Lower leg skin (tissue), 4 donors: Measurements from ENCODE around the gene TCF7L1. TPM values are rescaled to one million over a fixed set of nuclear protein-coding genes. Genes with fewer than 3 reads are reported as not detected.

Experiments used
- DNase-seq, 2 donors: peaks; one replicate each; pipeline ENCODE4 v3.0.0-alpha.2; 2019; ENCODE audit warnings: low spot score in 2 of 2
- H3K4me3 ChIP-seq: fragments of 200-600 bp; sonication (generic); 2 replicates; pipeline ENCODE4 v1.5.1; 2017; ENCODE audit warnings: mild to moderate bottlenecking, low read depth; ENCODE audit not compliant: poor library complexity, severe bottlenecking
- CTCF ChIP-seq, 3 donors: fragments of 450-650 bp; IDR thresholded peaks; one replicate each; pipeline ENCODE4 v1.5.1; 2016; ENCODE audit warnings: antibody characterized with exemption in 3 of 3, mild to moderate bottlenecking in 3 of 3, moderate library complexity in 2 of 3
- POLR2A ChIP-seq, 2 donors: fragments of 450-650 bp; IDR thresholded peaks; one replicate each; pipeline ENCODE4 v1.6.1; 2016 to 2017; ENCODE audit warnings: antibody characterized with exemption in 2 of 2, mild to moderate bottlenecking in 1 of 2, moderate library complexity in 1 of 2
- WGBS, 2 donors: methylation state at CpG; one replicate each; pipeline ENCODE4 v1.1.5; 2018; 5-methylcytosine and 5-hydroxymethylcytosine counted together
- intact Hi-C: fragments of 100-400 bp; cut with DNase I; formaldehyde crosslinking; loops from one replicate; pipeline ENCODE4 v1.15.0; 2023; ENCODE audit warnings: low total_unique reads
- total RNA-seq, 4 donors: library from RNA; depleted of rRNA; stranded (reverse); fragments of >200 nt; gene quantifications; one replicate each; pipeline ENCODE4 v1.1.0, GENCODE V29; 2016

Gene TCF7L1
- total RNA-seq, 4 donors from 2014 or later, result 0.67 to 4.8 (median 1.9) TPM

DNA sequence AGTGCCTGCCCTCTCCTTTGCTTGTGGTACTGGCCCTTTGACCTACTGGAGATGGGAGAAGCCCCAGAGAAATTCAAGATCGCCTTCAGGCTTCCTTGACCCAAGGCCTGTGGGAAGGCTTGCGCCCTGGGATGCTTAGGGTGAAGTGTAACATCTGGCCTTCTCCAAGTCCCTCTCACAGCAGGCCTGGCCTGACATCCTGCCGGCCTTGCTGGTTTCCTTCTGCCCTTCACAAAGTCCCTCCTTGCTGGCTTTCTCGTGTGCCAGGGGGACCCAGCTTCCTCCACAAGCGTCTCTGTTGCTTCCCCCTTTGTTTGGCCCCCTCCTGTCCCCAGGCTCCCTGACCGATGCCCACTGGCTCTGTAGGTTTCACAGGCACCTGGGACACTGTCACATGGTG, 26.4 kb downstream of the TCF7L1 start:
- TF ChIP-seq POLR2A (IDR thresholded peaks at IDR 0.05), result no peak
- TF ChIP-seq CTCF (IDR thresholded peaks at IDR 0.05), result no peak
- no peak overlapping the region for H3K4me3 ChIP-seq
- 78 to 85% methylated on average over 6 of the region's 6 CpGs for WGBS, 2 donors
- intact Hi-C loops, result no loop called here
- DNase-seq, result no peak

DNA sequence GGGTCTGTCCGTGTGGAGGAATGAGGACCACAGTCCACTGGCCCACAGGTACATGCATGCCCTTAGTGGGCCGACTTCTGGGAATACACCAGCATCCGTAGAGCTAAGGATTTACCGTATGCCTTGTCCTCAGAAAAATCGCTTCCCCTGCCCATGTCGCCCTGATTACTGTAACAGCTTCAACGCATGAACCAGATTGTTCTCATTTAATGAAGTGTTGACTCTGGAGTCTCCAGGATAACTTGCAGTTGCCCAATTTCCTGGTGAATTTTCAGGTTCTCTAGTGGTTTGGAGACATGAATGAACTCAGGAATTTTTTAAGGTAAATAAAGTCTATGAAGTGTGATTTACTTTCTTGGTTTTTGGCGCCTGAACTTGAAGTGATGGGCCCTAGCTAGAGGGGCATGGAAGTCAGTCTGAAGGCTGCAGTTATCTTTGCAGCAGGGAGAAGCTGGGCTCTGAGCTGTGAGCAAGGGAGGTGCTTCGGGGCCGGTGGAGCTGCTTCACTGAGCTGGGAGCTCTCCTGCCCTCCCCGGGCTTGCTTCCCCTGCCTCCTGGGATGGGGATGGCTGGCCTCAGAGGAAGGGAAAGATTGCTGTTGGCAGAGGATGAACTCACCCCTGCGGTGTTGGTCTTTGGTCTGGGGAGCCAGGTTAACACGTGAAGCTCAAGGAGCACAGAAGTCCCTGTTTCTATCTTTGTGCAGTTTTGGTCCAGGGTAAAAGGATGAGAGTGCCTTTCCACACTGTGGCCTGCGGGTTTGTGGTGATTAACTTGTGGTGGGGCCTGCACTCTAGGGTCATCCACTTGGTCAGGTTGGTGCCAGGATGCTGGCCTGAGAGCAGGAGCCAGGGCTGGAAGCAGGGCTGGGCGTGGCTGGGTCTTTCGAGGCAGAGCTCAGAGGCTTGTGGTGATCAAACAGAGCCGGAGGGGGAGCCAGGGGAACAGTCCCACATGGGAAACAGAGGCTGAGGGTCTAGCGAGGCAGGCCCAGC, 28.1 kb downstream of the TCF7L1 start:
- WGBS, 2 donors, result 66 to 69% methylated on average over 16 to 18 of the region's 18 CpGs
- intact Hi-C loops, result no loop called here
- no peak for DNase-seq
- TF ChIP-seq CTCF (IDR thresholded peaks at IDR 0.05) (no peak), POLR2A (IDR thresholded peaks at IDR 0.05) (no peak)
- H3K4me3 ChIP-seq, result no peak overlapping the region

DNA sequence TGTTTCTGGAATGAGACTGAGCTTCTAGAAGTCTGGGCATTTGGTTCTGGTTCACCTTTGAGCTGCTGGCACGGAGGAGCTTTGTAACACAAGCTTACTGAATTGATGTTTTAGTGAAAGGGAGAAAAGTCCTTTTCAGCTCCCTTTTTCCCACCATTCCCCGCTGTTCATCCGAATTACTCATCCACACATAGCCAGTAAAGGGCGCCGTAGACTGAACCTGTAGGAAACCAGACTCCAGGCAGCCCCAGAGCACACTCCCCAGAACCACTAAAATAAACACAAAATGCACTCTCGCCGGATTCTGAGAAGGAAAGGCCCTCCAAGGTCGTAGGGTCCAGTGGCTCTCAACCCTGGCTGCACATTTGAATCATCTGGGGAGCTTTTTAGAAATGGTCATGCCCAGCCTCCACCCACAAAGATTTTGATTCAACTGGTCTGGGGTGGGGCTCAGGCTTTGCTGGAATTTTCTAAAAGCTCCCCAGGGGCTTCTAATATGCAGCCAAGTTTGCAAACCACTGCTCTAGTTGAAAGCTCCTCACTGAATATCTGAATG, 29.6 kb downstream of the TCF7L1 start:
- TF ChIP-seq POLR2A (IDR thresholded peaks at IDR 0.05) (no peak), CTCF (IDR thresholded peaks at IDR 0.05) (no peak)
- no peak for DNase-seq
- H3K4me3 ChIP-seq, result no peak overlapping the region
- WGBS, 2 donors, result 55 to 63% methylated on average over 8 of the region's 8 CpGs
- intact Hi-C loops, result no loop called here

DNA sequence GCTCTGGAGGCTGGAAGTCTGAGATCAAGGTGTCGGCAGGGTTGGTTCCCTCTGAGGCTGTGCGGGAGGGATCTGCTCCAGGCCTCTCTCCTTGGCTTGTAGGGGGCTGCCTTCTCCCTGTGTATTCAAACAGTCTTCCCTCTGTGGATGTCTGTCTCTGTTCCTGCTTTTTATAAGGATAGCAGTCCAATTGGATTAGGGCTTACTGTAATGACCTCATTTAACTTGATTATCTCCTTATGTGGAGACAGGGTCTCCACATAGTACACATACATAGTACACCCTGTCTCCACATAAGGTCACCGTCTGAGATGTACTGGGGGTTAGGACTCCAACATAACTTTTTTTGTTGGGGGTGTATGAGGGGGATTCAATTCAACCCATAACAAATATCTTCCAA, 30.5 kb downstream of the TCF7L1 start:
- TF ChIP-seq POLR2A (IDR thresholded peaks at IDR 0.05) (no peak), CTCF (IDR thresholded peaks at IDR 0.05) (no peak)
- intact Hi-C loops, result no loop called here
- 67 to 68% methylated on average over 3 of the region's 3 CpGs for WGBS, 2 donors
- no peak for DNase-seq
- no peak overlapping the region for H3K4me3 ChIP-seq

GRCh38 chr2:85164145-85164569, 31.0 kb downstream of the TCF7L1 start:
- no peak for TF ChIP-seq POLR2A (IDR thresholded peaks at IDR 0.05)
- no peak for TF ChIP-seq CTCF (IDR thresholded peaks at IDR 0.05)
- 74 to 75% methylated on average over 8 of the region's 8 CpGs for WGBS, 2 donors
- H3K4me3 ChIP-seq, result no peak overlapping the region
- peak in 1 of 2 donors; percentile 64 for DNase-seq
- intact Hi-C loops, result no loop called here
